ENCODE results near the gene CRYBB3. TPM values are rescaled to one million over a fixed set of nuclear protein-coding genes. Genes with fewer than 3 reads are reported as not detected.
"Not testable (repeated sequence)": the region's sequence is repeated elsewhere in the genome, so short reads cannot be mapped to it uniquely, and the experiment has no call there.

CRYBB3 gene
- total RNA-seq, 1 donor from 2014 or later, result not detected

DNA sequence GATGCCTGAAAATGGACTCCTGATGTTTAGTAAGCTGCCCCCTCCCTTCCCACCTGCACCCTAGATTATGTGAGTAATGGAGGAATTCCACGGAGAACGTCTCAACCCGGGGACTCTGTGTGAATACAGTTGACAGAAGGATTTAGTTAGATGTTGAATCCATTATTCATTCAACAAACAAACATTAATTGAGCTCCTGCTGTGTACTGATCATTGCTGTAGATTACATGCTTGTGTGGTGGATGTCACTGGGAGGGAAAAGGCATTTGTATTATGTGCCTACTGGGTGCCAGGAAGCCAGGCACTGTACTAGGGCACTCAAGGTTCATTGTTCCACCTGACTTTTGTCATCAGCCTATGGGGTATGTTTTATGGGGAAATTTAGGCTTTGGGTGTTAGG, 22.9 kb upstream of the CRYBB3 start:
- H3K4me3 Mint-ChIP-seq, result no peak overlapping the region
- H3K27me3 Mint-ChIP-seq (ENCODE audit: low read depth), result no peaks in the 10 kb centered on the region
- H3K9me3 Mint-ChIP-seq, result peaks cover 5% of the 10 kb centered on the region
- TF ChIP-seq, protein P1, sequence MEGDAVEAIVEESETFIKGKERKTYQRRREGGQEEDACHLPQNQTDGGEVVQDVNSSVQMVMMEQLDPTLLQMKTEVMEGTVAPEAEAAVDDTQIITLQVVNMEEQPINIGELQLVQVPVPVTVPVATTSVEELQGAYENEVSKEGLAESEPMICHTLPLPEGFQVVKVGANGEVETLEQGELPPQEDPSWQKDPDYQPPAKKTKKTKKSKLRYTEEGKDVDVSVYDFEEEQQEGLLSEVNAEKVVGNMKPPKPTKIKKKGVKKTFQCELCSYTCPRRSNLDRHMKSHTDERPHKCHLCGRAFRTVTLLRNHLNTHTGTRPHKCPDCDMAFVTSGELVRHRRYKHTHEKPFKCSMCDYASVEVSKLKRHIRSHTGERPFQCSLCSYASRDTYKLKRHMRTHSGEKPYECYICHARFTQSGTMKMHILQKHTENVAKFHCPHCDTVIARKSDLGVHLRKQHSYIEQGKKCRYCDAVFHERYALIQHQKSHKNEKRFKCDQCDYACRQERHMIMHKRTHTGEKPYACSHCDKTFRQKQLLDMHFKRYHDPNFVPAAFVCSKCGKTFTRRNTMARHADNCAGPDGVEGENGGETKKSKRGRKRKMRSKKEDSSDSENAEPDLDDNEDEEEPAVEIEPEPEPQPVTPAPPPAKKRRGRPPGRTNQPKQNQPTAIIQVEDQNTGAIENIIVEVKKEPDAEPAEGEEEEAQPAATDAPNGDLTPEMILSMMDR (conservative IDR thresholded peaks at IDR 0.05), result no peak
- no peaks in the 10 kb centered on the region for H3K4me1 Mint-ChIP-seq
- no peak overlapping the region for H3K27ac Mint-ChIP-seq (ENCODE audit: unreplicated experiment)
- DNase-seq (ENCODE audit: low read depth, low spot score), result no peak
- peaks cover 11% of the 10 kb centered on the region for H3K36me3 Mint-ChIP-seq (ENCODE audit: low read depth)

DNA sequence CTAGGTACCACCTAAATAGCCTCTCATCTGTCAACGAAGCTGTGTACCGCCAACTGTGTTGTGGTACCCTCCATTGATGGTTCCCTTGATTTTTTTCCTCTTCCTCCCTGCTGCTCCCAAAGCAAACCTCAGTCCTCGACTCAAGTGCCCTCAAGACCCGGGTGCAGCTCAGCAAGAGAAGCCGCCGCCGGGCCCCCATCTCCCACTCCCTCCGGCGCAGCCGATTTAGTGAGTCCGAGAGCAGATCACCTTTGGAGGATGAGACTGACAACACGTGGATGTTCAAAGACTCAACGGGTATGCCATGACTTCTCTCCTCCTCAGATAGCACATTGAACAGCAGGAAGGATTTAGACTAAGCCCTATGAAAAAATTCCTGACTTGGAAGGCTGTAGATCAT, 22.4 kb upstream of the CRYBB3 start:
- Mint-ChIP-seq H3K4me1 (no peaks in the 10 kb centered on the region), H3K9me3 (peaks cover 5% of the 10 kb centered on the region), H3K27me3 (ENCODE audit: low read depth) (no peaks in the 10 kb centered on the region), H3K27ac (ENCODE audit: unreplicated experiment) (no peak overlapping the region), H3K36me3 (ENCODE audit: low read depth) (peaks cover 11% of the 10 kb centered on the region), H3K4me3 (no peak overlapping the region)
- DNase-seq (ENCODE audit: low read depth, low spot score), result no peak
- TF ChIP-seq, protein P1 (conservative IDR thresholded peaks at IDR 0.05), result no peak

DNA sequence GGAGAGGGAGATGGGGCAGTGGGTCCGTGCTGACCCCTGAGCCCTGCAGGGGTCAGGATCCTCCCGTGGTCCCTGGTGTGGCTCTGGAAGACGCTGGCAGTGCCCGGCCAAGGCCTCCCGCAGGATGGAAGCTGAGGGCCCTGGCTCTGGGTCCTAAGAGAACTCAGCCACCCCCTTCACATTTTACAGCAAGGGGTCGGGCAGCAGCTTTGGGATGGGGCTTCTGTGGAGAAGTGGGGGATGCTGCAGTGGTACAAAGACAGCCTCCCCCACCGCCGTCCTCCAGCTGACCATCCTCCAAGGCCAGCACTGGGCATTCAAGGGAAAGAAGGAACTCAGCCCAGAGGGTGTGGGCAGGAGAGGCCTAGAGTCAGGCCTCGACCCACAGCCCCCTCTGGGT, 21.8 kb upstream of the CRYBB3 start:
- no peak overlapping the region for H3K27ac Mint-ChIP-seq (ENCODE audit: unreplicated experiment)
- H3K4me3 Mint-ChIP-seq, result no peak overlapping the region
- DNase-seq (ENCODE audit: low read depth, low spot score), result no peak
- TF ChIP-seq, protein P1 (conservative IDR thresholded peaks at IDR 0.05), result no peak
- no peaks in the 10 kb centered on the region for H3K27me3 Mint-ChIP-seq (ENCODE audit: low read depth)
- peaks cover 5% of the 10 kb centered on the region for H3K9me3 Mint-ChIP-seq
- H3K36me3 Mint-ChIP-seq (ENCODE audit: low read depth), result peaks cover 13% of the 10 kb centered on the region
- no peaks in the 10 kb centered on the region for H3K4me1 Mint-ChIP-seq

- H3K27ac Mint-ChIP-seq (ENCODE audit: unreplicated experiment); H3K4me1 Mint-ChIP-seq; H3K4me3 Mint-ChIP-seq; H3K27me3 Mint-ChIP-seq (ENCODE audit: low read depth); DNase-seq (ENCODE audit: low read depth, low spot score); H3K9me3 Mint-ChIP-seq: not testable (repeated sequence)
- peaks cover 13% of the 10 kb centered on the region for H3K36me3 Mint-ChIP-seq (ENCODE audit: low read depth)
Measured at GRCh38 chr22:25178348-25178747, 21.3 kb upstream of the CRYBB3 start.

GRCh38 chr22:25178869-25179631, 20.6 kb upstream of the CRYBB3 start:
- H3K4me3 Mint-ChIP-seq; H3K27me3 Mint-ChIP-seq (ENCODE audit: low read depth); DNase-seq (ENCODE audit: low read depth, low spot score); H3K9me3 Mint-ChIP-seq; H3K4me1 Mint-ChIP-seq; H3K27ac Mint-ChIP-seq (ENCODE audit: unreplicated experiment): not testable (repeated sequence)
- H3K36me3 Mint-ChIP-seq (ENCODE audit: low read depth), result peaks cover 13% of the 10 kb centered on the region

DNA sequence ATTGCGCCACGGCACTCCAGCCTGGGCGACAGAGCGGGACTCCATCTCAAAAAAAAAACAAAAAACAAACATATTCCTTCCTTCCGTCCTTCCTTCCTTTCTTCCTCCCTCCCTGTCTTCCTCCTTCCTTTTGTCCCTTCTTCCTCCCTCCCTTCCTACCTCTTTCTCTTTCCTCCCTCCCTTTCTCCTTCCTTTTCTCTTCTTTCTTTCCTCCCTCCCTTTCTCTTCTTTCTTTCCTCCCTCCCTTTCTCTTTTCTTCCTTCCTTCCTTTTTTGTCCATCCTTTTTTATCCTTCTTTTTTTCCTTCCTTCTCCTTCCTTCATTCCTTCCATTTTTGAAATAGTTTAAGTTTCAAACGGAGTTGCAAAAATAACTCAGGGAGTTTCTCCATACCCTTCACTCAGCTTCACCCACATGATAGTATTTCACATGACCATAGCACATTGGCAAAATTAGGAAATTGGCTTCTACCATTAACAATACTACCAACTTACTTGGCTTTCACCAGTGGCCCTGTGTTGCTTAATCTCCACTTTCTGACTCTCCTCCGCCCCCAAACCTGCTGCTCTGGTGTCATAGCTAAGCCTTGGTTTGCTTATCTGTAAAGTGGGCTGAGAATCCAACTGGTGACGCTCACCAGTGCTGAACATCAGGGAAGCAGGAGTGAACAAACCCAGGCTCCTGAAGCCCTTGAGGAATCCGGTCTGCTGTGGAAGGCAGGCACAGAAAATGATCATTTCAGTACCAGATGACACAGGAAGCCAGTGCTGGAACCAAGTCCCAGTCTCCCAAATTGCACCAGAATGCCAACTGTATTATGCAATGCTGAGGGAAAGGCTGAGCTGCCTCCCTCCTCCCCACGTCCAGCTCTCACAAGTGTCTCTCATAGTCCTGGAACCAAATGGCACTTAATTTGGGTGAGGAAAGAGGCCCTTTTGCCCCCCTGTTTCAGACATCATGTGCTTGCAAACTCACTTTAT, 17.2 kb upstream of the CRYBB3 start:
- peaks cover 17% of the 10 kb centered on the region for H3K36me3 Mint-ChIP-seq (ENCODE audit: low read depth)
- H3K9me3 Mint-ChIP-seq, result peaks cover 5% of the 10 kb centered on the region
- no peak overlapping the region for H3K4me3 Mint-ChIP-seq
- H3K27me3 Mint-ChIP-seq (ENCODE audit: low read depth), result no peaks in the 10 kb centered on the region
- H3K4me1 Mint-ChIP-seq, result no peaks in the 10 kb centered on the region
- TF ChIP-seq, protein P1 (conservative IDR thresholded peaks at IDR 0.05), result no peak
- peak overlapping the region; percentile 69 for H3K27ac Mint-ChIP-seq (ENCODE audit: unreplicated experiment)
- DNase-seq (ENCODE audit: low read depth, low spot score), result no peak
